Frontal cortex (tissue), 4 donors: ENCODE data around the gene IQCK. TPM values are rescaled to one million over a fixed set of nuclear protein-coding genes. Genes with fewer than 3 reads are reported as not detected.

Source experiments
- DNase-seq, 2 donors: peaks; one replicate each; pipeline ENCODE4 v3.0.0; 2012; ENCODE audit warnings: low spot score in 2 of 2
- FAIRE-seq: peaks from 2 replicates; lab custom pipeline; 2012; peaks lifted over from hg19 to GRCh38; lab: Jason Lieb, UNC
- total RNA-seq: library from RNA; depleted of rRNA; stranded (reverse); fragments of >200 nt; gene quantifications from one replicate; pipeline ENCODE4 v1.2.3, GENCODE V29; 2014
- donor health status: control.
- donor health status: control.
- donor health status: control.

The IQCK gene
- total RNA-seq, 1 donor from 2014 or later: 10.2 TPM

GRCh38 chr16:19751478-19752385 is 33.7 kb downstream of the IQCK start:
- FAIRE-seq (no peak), DNase-seq (no peak)

- FAIRE-seq: no peak
- DNase-seq: no peak
Observed at GRCh38 chr16:19753815-19754643, 36.0 kb downstream of the IQCK start.

DNA sequence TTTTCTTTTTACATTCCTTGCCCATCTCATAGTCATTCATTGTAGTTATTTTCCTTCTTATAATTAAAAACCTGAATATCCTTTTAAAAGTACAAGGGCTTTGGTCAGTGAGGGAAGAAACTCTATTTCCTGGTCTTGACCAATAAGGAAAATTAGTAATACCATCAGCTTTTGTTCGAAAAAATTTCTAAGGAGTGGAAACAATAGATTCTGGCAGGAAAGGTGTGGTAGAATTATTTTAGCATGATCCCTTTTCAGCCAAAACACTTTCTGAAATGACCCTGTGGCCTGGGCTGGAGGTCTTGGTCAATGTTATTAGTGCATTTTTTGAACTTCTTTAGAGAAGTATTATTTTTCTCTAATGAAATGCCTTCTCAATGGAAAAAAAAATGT is 36.6 kb downstream of the IQCK start:
- FAIRE-seq (no peak), DNase-seq (no peak)

- FAIRE-seq (no peak), DNase-seq (no peak)
Observed at GRCh38 chr16:19755268-19755667, 37.2 kb downstream of the IQCK start.

DNA sequence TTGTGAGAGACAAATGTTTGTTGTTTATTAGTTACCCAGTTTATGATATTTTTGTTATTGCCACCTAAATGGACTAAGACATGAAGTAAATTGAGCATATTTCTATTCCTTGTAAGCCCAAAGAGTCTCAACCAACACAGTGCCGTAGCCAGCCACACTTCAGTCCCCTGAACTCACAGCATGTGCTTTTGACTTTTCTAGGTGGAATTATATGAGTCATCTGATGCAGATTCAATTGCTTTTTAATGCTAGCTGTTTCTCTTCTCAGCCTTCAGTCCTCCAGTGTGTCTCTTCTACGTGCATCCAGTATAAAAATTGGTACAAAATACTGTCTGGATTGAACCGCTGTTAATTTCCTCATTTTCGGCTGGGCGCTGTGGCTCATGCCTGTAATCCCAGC is 39.0 kb downstream of the IQCK start:
- FAIRE-seq: no peak
- no peak for DNase-seq

DNA sequence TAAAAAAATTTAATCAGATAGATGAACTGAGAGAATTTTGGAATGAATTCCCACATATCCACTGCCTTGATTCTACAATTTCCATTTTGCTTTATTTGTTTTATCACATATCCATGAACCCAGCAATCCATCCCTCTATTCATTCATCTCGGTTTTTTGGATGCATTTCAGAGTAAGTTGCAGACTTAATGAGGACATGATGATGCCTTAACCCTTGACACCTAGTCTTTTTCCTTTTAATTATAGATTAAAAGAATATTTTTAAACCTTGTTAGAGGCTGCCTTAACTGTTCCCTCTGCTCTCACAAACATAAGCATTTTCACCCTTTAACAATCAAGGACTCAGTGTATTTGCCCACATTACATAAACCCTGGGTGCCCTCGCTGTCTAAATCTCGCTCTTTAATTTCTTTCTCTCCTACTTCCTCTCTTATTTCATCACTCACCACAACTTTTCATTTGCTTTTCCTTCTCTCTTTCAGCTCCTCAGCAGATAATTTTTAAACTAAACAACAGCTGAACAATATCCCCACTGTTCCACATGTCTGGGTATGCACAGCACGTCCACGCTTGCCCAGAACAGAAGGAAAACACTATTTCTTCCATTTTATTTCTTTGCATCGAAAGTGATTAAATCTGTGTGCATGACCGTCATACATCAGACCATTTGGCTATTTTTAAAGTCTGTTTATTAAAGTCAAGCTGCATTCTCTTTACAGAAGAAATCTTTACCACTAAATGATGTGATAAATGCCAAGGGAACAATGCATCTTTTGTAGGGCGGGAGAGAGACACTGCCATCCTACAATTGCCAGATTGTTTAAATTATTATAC is 39.9 kb downstream of the IQCK start:
- FAIRE-seq: peak; percentile 26
- DNase-seq: no peak

DNA sequence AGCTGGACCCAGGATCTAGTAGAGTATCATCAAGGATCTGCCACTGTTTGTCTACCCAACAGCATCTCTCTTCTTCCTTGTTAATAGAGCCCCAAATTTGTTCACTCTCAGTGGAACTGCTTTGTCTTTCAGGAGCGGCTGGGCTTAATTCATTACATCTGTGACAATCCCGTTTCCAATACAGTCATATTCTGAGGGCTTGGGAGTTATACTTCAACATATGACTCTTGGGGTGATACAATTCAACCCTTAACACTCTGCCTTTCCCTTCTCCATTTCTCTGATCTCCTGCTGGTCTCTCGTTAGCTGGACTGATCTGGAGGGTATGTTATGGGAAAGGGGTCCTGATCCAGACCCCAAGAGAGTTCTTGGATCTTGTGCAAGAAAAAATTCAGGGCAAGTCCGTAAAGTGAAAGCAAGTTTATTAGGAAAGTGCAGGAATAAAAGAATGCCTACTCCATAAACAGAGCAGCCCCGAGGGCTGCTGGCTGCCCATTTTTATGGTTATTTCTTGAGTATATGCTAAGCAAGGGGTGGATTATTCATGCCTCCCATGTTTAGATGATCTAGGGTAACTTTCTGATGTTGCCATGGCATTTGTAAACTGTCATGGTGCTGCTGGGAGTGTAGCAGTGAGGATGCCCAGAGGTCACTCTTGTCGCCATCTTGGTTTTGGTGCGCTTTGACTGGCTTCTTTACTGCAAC is 42.4 kb downstream of the IQCK start:
- FAIRE-seq (no peak), DNase-seq (no peak)

GRCh38 chr16:19765860-19766553 is 47.9 kb downstream of the IQCK start:
- DNase-seq (no peak), FAIRE-seq (no peak)

GRCh38 chr16:19766554-19766884 is 48.4 kb downstream of the IQCK start:
- FAIRE-seq (no peak), DNase-seq (no peak)

- no peak for FAIRE-seq
- DNase-seq: no peak
Observed at GRCh38 chr16:19766988-19767387, 48.9 kb downstream of the IQCK start.

GRCh38 chr16:19767497-19767896 is 49.4 kb downstream of the IQCK start:
- DNase-seq (no peak), FAIRE-seq (no peak)

DNA sequence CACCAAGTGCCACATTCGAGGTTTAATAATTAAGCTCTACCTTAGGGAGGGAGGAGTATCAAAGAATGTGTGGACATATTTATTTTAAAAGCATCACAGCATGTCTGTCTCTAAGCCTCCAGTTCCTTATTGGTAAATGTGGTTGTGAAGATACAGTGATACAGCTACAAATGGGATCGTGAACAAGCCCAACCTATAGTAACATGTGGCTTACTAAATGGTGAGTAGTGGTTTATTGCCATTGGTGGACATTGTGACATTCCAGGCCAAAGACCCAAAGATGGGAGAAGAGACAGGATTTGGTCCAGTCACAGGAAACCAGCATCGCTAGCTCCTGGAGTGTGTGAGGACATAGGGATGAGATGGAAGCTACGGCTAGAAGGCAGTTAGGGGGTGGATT is 51.2 kb downstream of the IQCK start:
- DNase-seq: no peak
- FAIRE-seq: no peak

DNA sequence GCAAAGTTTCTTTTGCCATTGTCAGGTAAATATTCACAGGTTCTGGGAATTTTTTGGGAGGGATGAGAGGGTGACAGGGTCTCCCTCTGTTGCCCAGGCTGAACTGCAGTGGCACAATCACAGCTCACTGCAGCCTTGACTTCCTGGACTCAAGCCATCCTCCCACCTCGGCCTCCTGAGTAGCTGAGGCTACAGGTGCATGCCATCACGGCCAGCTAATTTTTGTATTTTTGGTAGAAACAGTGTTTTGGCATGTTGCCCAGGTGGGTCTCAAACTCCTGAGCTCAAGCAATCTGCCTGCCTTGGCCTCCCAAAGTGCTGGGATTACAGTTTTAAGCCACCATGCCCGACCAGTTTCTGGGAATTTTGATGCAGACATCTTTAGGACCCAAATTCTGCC is 53.0 kb downstream of the IQCK start:
- FAIRE-seq: no peak
- DNase-seq: no peak

DNA sequence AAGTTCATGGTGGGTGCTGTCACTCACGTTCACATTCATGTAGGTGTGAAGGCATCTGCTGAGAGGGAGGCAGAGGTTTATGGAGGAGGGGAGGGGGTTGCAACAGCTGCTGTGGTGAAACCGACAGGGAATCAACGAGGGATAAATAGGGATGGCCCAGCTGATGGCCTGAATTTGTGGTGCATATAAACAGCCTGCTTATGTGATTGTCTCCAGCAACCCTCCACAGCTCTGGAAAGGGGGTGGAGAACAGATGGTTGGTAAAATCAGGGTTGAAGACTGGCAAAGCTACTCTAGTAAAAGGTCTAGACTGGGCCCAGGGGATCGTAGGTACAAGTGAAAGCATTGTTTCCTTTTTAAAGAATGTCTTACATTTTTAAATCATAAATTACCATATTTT is 53.7 kb downstream of the IQCK start:
- FAIRE-seq: no peak
- DNase-seq: no peak

GRCh38 chr16:19774024-19774423 is 56.0 kb downstream of the IQCK start:
- FAIRE-seq: no peak

GRCh38 chr16:19776147-19776546 is 58.1 kb downstream of the IQCK start:
- DNase-seq (no peak), FAIRE-seq (no peak)

More at GRCh38 chr16:19774024-19774423, 56.0 kb downstream of the IQCK start:
- no peak for DNase-seq

- DNase-seq (no peak), FAIRE-seq (no peak)
Observed at GRCh38 chr16:19776565-19776964, 58.5 kb downstream of the IQCK start.

- FAIRE-seq (no peak), DNase-seq (no peak)
Observed at GRCh38 chr16:19780321-19780720, 62.2 kb downstream of the IQCK start.

GRCh38 chr16:19781226-19781625 is 63.2 kb downstream of the IQCK start:
- FAIRE-seq (no peak), DNase-seq (no peak)
